ENCODE results near the gene RIC1.
"Not testable (repeated sequence)": the region's sequence is repeated elsewhere in the genome, so short reads cannot be mapped to it uniquely, and the experiment has no call there.

RIC1 gene, protein sequence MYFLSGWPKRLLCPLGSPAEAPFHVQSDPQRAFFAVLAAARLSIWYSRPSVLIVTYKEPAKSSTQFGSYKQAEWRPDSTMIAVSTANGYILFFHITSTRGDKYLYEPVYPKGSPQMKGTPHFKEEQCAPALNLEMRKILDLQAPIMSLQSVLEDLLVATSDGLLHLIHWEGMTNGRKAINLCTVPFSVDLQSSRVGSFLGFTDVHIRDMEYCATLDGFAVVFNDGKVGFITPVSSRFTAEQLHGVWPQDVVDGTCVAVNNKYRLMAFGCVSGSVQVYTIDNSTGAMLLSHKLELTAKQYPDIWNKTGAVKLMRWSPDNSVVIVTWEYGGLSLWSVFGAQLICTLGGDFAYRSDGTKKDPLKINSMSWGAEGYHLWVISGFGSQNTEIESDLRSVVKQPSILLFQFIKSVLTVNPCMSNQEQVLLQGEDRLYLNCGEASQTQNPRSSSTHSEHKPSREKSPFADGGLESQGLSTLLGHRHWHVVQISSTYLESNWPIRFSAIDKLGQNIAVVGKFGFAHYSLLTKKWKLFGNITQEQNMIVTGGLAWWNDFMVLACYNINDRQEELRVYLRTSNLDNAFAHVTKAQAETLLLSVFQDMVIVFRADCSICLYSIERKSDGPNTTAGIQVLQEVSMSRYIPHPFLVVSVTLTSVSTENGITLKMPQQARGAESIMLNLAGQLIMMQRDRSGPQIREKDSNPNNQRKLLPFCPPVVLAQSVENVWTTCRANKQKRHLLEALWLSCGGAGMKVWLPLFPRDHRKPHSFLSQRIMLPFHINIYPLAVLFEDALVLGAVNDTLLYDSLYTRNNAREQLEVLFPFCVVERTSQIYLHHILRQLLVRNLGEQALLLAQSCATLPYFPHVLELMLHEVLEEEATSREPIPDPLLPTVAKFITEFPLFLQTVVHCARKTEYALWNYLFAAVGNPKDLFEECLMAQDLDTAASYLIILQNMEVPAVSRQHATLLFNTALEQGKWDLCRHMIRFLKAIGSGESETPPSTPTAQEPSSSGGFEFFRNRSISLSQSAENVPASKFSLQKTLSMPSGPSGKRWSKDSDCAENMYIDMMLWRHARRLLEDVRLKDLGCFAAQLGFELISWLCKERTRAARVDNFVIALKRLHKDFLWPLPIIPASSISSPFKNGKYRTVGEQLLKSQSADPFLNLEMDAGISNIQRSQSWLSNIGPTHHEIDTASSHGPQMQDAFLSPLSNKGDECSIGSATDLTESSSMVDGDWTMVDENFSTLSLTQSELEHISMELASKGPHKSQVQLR (N-terminal part only)

GRCh38 chr9:5628530-5629311 is at the start of gene RIC1:
RIC1 (plus strand) TSS chr9:5629107; CDS start chr9:5629310, 203 bp downstream.
- DNase-seq: peak; percentile 58

DNA sequence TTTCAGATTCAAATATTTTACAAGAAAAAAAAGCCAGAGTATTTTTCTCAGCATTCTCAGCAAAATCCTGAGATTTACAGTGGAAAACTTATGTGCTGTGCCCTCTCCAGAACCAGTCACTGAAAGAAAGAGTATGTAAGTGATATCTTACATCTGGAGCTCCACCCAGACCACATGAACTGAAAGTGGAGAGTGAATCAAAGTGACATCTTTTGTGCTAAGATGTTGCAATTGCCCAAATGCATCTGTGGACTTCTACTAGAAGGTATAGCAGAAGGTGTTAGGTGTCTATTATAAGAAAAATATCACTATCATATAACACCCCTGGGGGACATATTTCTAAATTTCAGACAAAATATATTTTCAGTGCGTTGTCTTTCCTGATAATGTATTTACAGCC is 49.0 kb upstream of the RIC1 start:
- DNase-seq: no peak

- no peak for DNase-seq
These were observed 48.3 kb upstream of the RIC1 start for GRCh38 chr9:5580650-5581049.

- DNase-seq: not testable (repeated sequence)
These were observed 47.2 kb upstream of the RIC1 start for GRCh38 chr9:5581706-5582105.

- no peak for DNase-seq
These were observed 46.1 kb upstream of the RIC1 start for GRCh38 chr9:5582835-5583195.

GRCh38 chr9:5586391-5586802 is 42.5 kb upstream of the RIC1 start:
- no peak for DNase-seq

DNA sequence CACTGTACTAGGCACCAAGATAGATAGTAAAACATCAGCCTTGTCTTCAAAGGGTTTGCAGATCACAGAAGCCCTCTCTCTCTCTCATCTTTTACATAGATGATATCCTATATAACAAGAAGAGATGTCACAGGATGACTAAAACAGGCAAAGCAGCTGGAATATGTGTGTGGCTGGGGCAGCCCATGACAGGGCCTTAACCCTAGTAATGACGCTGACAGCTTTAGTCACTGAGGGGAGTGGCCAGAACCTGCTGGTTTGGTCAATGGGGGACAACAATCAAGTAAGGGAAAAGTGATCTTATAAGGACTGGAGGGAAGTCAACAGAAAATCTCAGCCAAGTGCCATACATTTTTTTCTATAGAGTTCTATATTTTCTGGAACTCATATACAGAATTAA is 41.9 kb upstream of the RIC1 start:
- DNase-seq: no peak

- DNase-seq: no peak
These were observed 36.7 kb upstream of the RIC1 start for GRCh38 chr9:5592231-5592630.

DNA sequence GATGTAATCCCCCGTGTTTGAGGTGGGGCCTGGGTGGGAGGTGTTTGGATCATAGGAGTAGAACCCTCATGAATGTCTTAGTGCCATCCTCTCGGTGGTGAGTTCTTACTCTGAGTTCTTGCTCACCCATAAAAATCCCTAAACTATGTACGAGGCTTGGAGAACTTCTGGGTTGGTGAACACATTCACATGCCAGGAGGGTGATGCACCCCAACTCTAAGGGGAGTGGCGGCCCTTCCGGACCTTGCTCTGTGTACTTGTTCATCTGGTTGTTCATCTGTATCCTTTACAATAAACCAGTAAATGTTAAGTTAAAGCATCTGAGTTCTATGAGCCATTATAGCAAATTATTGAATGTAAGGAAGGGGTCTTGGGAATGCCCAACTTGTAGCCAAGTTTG is 36.0 kb upstream of the RIC1 start:
- DNase-seq: no peak

DNA sequence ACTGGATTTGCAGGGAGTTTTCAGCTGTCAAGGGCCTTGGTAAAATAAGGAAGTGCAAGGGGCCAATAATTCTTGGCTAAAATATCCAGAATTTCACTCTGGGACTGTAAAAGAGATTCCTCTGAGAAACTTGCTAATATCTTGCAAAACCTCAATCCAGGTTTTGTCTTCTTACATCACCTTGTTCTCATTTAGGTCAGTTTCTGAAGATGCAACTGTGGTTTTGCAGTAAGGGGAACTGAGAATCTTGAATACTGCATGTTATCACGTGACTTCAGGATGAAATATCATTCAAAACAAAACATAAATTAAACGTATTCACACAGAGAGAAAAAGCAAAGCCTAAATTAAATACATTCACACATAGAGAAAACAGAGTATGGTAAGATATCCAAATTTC is 35.0 kb upstream of the RIC1 start:
- no peak for DNase-seq

DNA sequence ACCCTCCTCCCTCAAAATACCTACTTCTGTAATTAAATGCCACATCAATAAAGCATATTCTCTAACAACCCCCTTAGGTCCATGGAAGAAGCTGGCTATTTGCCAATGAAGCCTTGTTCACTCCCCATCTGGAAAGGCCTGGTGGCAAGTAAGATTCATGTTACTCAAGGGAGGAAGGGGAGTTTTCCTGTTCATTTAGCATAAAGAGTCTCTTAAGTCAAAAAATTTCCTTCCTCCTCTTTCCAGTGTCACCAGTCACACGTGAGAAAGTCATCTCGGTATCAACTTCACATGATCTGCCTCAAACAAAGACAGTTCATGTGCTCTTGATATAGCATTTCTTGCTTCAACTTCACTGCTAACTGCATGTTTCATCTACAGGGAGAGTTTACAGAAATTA is 32.7 kb upstream of the RIC1 start:
- no peak for DNase-seq

- no peak for DNase-seq
These were observed 20.3 kb upstream of the RIC1 start for GRCh38 chr9:5608298-5609225.

DNA sequence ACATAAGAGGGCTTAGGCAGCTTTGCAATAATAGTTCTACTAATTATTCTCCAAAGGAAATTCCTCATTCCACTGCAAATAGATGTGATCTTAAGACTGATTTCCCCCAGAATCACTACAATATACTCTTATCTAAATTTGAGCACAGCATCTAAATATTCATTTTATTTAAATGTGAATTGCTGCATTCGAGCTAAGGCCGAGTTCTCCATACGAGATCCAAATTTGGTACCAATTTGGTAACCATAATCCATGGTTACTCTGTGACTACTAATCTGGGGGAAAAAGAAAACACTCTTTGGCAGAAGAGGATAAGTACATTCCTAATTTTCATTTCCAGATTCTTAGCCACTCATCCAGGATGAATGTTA is 19.7 kb upstream of the RIC1 start:
- no peak for DNase-seq

- no peak for DNase-seq
These were observed 18.4 kb upstream of the RIC1 start for GRCh38 chr9:5610491-5610890.

- DNase-seq: no peak
These were observed 17.4 kb upstream of the RIC1 start for GRCh38 chr9:5611321-5612184.

GRCh38 chr9:5612185-5612530 is 16.7 kb upstream of the RIC1 start:
- DNase-seq: no peak

- DNase-seq: no peak
These were observed 14.7 kb upstream of the RIC1 start for GRCh38 chr9:5614192-5614591.

GRCh38 chr9:5614985-5615384 is 13.9 kb upstream of the RIC1 start:
- no peak for DNase-seq

GRCh38 chr9:5617749-5618148 is 11.2 kb upstream of the RIC1 start:
- no peak for DNase-seq

DNA sequence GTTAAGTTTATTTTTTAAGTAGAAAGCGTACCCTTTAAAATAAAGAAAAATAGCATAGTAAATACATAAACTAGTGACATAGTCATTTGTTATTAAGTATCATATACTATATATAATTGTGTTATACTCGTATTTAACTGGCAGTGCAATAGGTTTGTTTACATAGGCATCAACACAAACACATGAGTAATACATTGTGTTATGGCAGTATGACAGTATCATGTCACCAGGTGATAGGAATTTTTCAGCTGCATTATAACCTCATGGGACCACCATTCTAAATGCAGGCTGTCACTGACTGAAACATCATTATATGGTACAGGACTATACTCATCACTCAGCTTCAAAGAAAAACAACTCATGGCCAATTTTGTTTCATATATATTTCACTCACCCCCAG is 8.4 kb upstream of the RIC1 start:
- no peak for DNase-seq

DNA sequence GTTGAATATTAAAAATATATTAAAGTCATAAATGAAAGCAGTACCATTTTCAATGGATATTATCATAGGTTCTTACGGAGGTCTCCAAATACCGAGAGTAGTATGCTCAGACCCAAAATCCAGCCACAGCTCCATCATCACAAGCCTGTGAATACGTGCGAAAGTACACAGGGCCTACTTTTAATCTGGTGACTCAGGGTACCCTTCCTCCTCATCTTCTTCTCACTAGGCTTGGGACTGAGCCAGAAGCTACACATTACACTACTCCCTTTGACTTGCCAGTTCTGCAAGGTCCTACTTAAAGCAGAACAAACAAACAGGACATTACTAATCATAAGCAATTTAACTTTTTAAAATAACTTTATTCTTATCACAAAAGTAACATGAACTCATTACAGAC is 7.6 kb upstream of the RIC1 start:
- DNase-seq: no peak

Measured in NCI-H524 treated with DMSO at 0.1 percent for 48 hours (cell line).